DND-41 (cell line): Measurements from ENCODE around the gene PEX16.

Experiments used
- ATAC-seq: fragments of 200-7000 bp; cut with Tn5 transposase; 3 replicates; pipeline ENCODE4 v1.9.1; 2021; ENCODE audit warnings: low read depth; ENCODE audit not compliant: insufficient read depth
- DNase-seq: peaks from one replicate; pipeline ENCODE4 v3.0.0-alpha.2; 2020
- H2AFZ ChIP-seq: 2 replicates; pipeline ENCODE4 v1.6.0; 2012; ENCODE audit warnings: low read depth, low read length
- H3K27ac ChIP-seq: 2 replicates; pipeline ENCODE4 v1.5.1; 2012; ENCODE audit warnings: low read length, inconsistent platforms
- H3K27me3 ChIP-seq: fragments of 200-600 bp; sonication (generic); 2 replicates; pipeline ENCODE4 v1.6.0; 2012; ENCODE audit warnings: low read length, mild to moderate bottlenecking, inconsistent platforms; ENCODE audit not compliant: insufficient read depth, poor library complexity
- H3K36me3 ChIP-seq: 2 replicates; pipeline ENCODE4 v1.5.1; 2012; ENCODE audit warnings: low read length, inconsistent platforms; ENCODE audit not compliant: insufficient read depth
- H3K4me1 ChIP-seq: 2 replicates; pipeline ENCODE4 v1.5.1; 2012; ENCODE audit warnings: mild to moderate bottlenecking, low read length; ENCODE audit not compliant: insufficient read depth
- H3K4me2 ChIP-seq: 2 replicates; pipeline ENCODE4 v1.6.0; 2012; ENCODE audit warnings: mild to moderate bottlenecking, moderate library complexity, low read length, inconsistent platforms; ENCODE audit not compliant: insufficient read depth
- H3K4me3 ChIP-seq, 2 experiments: fragments of 200-600 bp in 1 of 2; shearing (Covaris generic) in 1 of 2; 2 replicates each; pipeline ENCODE4 v1.5.1; 2012 to 2016; ENCODE audit warnings: inconsistent platforms in 2 of 2, low read length in 2 of 2, mild to moderate bottlenecking in 2 of 2, low read depth in 1 of 2, moderate library complexity in 1 of 2
- H3K79me2 ChIP-seq: 2 replicates; pipeline ENCODE4 v1.6.0; 2012; ENCODE audit warnings: low read length, inconsistent platforms; ENCODE audit not compliant: insufficient read depth
- H3K9ac ChIP-seq: 2 replicates; pipeline ENCODE4 v1.6.0; 2012; ENCODE audit warnings: low read depth, mild to moderate bottlenecking, inconsistent platforms, low read length, moderate library complexity
- H3K9me3 ChIP-seq: 2 replicates; pipeline ENCODE4 v1.5.1; 2012; ENCODE audit warnings: low read length, moderate library complexity, mild to moderate bottlenecking, inconsistent platforms; ENCODE audit not compliant: insufficient read depth, severe bottlenecking
- H4K20me1 ChIP-seq: 2 replicates; pipeline ENCODE4 v1.6.0; 2012; ENCODE audit warnings: low read length; ENCODE audit not compliant: insufficient read depth
- EZH2 ChIP-seq: IDR thresholded peaks from 3 replicates; pipeline ENCODE4 v1.6.1; 2012; ENCODE audit warnings: borderline replicate concordance, low read depth, mild to moderate bottlenecking, moderate library complexity, low read length, inconsistent platforms; ENCODE audit not compliant: severe bottlenecking
- TF ChIP-seq, protein P1 (sequence below): IDR thresholded peaks from 2 replicates; pipeline ENCODE4 v1.5.1; 2012; ENCODE audit warnings: borderline replicate concordance, low read length, moderate library complexity, mild to moderate bottlenecking; ENCODE audit not compliant: poor library complexity, severe bottlenecking; ENCODE audit errors: extremely low read depth

Gene PEX16

DNA sequence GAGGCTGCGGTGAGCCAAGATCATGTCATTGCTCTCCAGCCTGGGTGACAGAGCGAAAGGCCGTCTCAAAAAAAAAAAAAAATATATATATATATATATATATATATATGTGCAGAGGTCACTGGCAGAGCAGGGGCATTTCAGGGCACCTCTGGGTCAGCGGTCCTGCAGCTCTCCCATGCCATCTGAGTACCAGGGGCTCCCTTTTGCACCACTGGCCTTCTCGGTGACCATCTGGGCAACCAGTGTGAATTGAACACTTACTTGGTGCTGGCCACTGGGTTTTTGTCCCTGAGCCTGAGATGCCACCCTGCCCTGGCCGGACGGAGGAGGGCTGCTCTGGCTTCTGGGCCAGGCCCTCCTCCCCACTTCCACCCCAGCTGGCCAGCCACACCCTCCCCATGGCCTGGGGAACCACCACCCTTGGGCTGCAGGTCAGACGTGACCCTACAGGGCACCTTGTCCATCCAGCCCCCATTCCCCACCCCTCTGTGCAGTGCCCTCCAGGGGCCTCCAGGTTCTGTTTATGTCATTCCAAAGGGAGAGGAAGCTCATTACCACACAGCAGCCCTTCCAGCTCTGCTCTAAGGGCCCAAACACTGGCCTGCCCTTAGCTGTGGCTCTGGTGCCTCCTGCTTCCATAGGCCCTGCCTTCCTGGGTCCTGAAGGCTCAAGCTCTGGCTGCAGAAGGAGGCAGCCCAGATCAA, 22.0 kb downstream of the PEX16 start:
- Histone ChIP-seq H3K9ac (no peak overlapping the region), H3K36me3 (no peaks in the 10 kb centered on the region), H2AFZ (no peak overlapping the region), H4K20me1 (peaks cover 5% of the 10 kb centered on the region; the same call in 1 of the 2 replicates), H3K27ac (no peak overlapping the region), H3K27me3 (no peaks in the 10 kb centered on the region), H3K79me2 (no peaks in the 10 kb centered on the region), H3K4me2 (no peak overlapping the region), H3K4me1 (no peaks in the 10 kb centered on the region), H3K4me3 (no peak overlapping the region), H3K9me3 (no peaks in the 10 kb centered on the region)
- TF ChIP-seq, protein P1, sequence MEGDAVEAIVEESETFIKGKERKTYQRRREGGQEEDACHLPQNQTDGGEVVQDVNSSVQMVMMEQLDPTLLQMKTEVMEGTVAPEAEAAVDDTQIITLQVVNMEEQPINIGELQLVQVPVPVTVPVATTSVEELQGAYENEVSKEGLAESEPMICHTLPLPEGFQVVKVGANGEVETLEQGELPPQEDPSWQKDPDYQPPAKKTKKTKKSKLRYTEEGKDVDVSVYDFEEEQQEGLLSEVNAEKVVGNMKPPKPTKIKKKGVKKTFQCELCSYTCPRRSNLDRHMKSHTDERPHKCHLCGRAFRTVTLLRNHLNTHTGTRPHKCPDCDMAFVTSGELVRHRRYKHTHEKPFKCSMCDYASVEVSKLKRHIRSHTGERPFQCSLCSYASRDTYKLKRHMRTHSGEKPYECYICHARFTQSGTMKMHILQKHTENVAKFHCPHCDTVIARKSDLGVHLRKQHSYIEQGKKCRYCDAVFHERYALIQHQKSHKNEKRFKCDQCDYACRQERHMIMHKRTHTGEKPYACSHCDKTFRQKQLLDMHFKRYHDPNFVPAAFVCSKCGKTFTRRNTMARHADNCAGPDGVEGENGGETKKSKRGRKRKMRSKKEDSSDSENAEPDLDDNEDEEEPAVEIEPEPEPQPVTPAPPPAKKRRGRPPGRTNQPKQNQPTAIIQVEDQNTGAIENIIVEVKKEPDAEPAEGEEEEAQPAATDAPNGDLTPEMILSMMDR: no peak
- TF ChIP-seq EZH2: no peak
- DNase-seq (no peak), ATAC-seq (no peak)

- ATAC-seq: 0 out of 3 replicates have a peak, but pooled peaks have one; percentile 23
- Histone ChIP-seq H3K9me3 (no peaks in the 10 kb centered on the region), H3K27ac (no peak overlapping the region), H2AFZ (no peak overlapping the region), H4K20me1 (peaks cover 5% of the 10 kb centered on the region; the same call in 1 of the 2 replicates), H3K79me2 (no peaks in the 10 kb centered on the region), H3K4me1 (no peaks in the 10 kb centered on the region), H3K4me3 (no peak overlapping the region), H3K36me3 (no peaks in the 10 kb centered on the region), H3K4me2 (no peak overlapping the region), H3K27me3 (no peaks in the 10 kb centered on the region), H3K9ac (no peak overlapping the region)
- TF ChIP-seq, protein P1: no peak
- TF ChIP-seq EZH2: no peak
- no peak for DNase-seq
These were observed 23.0 kb downstream of the PEX16 start for GRCh38 chr11:45894555-45895247.

DNA sequence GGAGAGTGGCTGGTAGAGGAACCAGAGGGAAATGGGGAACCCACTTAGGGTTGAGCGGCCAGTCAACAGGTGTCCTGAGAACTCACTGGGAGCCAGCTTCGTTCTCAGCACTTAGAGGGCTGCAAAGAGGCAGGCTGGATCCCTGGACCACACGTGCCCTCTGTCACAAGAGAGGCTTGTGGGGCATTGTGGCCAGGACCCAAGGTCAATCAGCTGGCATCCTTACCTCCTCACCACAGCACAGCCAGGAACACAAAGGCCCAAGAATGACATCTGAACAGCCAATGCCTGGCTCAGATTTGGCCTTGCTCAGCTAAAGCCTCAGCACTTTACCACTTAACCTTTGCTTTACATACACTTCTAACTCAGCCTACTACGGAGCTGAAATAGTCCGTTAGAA, 24.8 kb downstream of the PEX16 start:
- ATAC-seq: no peak
- Histone ChIP-seq H3K9ac (no peak overlapping the region), H3K36me3 (no peaks in the 10 kb centered on the region), H3K9me3 (no peaks in the 10 kb centered on the region), H3K4me2 (no peak overlapping the region), H3K27ac (no peak overlapping the region), H2AFZ (no peak overlapping the region), H3K4me3 (no peak overlapping the region), H3K4me1 (no peaks in the 10 kb centered on the region), H3K79me2 (no peaks in the 10 kb centered on the region), H3K27me3 (no peaks in the 10 kb centered on the region), H4K20me1 (no peaks in the 10 kb centered on the region; the same call in 1 of the 2 replicates)
- DNase-seq: no peak
- TF ChIP-seq, protein P1: no peak
- TF ChIP-seq EZH2: no peak
